Fibroblast of lung (primary cell): ENCODE results near the gene HSPB6. TPM values are rescaled to one million over a fixed set of nuclear protein-coding genes. Genes with fewer than 3 reads are reported as not detected.

Experiments
- DNase-seq, 2 donors: peaks; one replicate each; pipeline versions ENCODE4 v3.0.0 to v3.0.0-alpha.2; 2010; ENCODE audit warnings: low read depth in 2 of 2
- H2AFZ ChIP-seq: 2 replicates; pipeline ENCODE4 v1.5.1; 2012; ENCODE audit warnings: low read length, control low read depth, inconsistent platforms
- H3K27ac ChIP-seq: 2 replicates; pipeline ENCODE4 v1.5.1; 2011; ENCODE audit warnings: low read length, control low read depth; ENCODE audit not compliant: insufficient read depth
- H3K27me3 ChIP-seq: 2 replicates; pipeline ENCODE4 v1.5.1; 2011; ENCODE audit warnings: mild to moderate bottlenecking, low read length; ENCODE audit not compliant: control insufficient read depth, insufficient read depth
- H3K36me3 ChIP-seq: 2 replicates; pipeline ENCODE4 v1.5.1; 2011; ENCODE audit warnings: low read length; ENCODE audit not compliant: control insufficient read depth, insufficient read depth
- H3K4me1 ChIP-seq: 2 replicates; pipeline ENCODE4 v1.5.1; 2011; ENCODE audit warnings: low read length; ENCODE audit not compliant: control insufficient read depth, insufficient read depth; ENCODE audit errors: extremely low read depth
- H3K4me2 ChIP-seq: 2 replicates; pipeline ENCODE4 v1.5.1; 2011; ENCODE audit warnings: low read length, control low read depth; ENCODE audit not compliant: insufficient read depth; ENCODE audit errors: extremely low read depth
- H3K4me3 ChIP-seq, 4 experiments: fragments of 200-600 bp in 1 of 4; sonication (generic) in 1 of 4; replicated peaks in 1 of 4; 2 replicates each; pipeline ENCODE4 v1.5.1; 2011 to 2016; ENCODE audit warnings: low read length in 4 of 4, low read depth in 3 of 4, mild to moderate bottlenecking in 3 of 4, control low read depth in 2 of 4, inconsistent platforms in 1 of 4, mixed read lengths in 1 of 4; ENCODE audit not compliant: insufficient read depth in 1 of 4; ENCODE audit errors: control extremely low read depth in 1 of 4
- H3K79me2 ChIP-seq: 2 replicates; pipeline ENCODE4 v1.5.1; 2012; ENCODE audit warnings: mild to moderate bottlenecking, low read length, inconsistent platforms; ENCODE audit not compliant: control insufficient read depth, insufficient read depth
- H3K9ac ChIP-seq: 2 replicates; pipeline ENCODE4 v1.5.1; 2011; ENCODE audit warnings: mild to moderate bottlenecking, low read length, control low read depth; ENCODE audit not compliant: insufficient read depth
- H3K9me3 ChIP-seq: 2 replicates; pipeline ENCODE4 v1.5.1; 2012; ENCODE audit warnings: low read depth, low read length; ENCODE audit not compliant: control insufficient read depth, insufficient read depth
- H4K20me1 ChIP-seq: 2 replicates; pipeline ENCODE4 v1.5.1; 2011; ENCODE audit warnings: low read length; ENCODE audit not compliant: control insufficient read depth, insufficient read depth; ENCODE audit errors: extremely low read depth
- CTCF ChIP-seq, 2 donors: IDR thresholded peaks in 1 of 2; conservative IDR thresholded peaks in 1 of 2; 1 replicate in 1 of 2; 2 replicates in 1 of 2; pipeline ENCODE4 v1.5.1; 2011 to 2012; ENCODE audit warnings: low read length in 2 of 2, control low read depth in 1 of 2, inconsistent platforms in 1 of 2, low read depth in 1 of 2, mild to moderate bottlenecking in 1 of 2
- EZH2 ChIP-seq: IDR thresholded peaks from 2 replicates; pipeline ENCODE4 v1.5.1; 2012; ENCODE audit warnings: low read length, control low read depth, mild to moderate bottlenecking; ENCODE audit errors: missing control alignments
- polyA plus RNA-seq, 2 donors: library from polyadenylated mRNA; depleted of rRNA in 1 of 2; stranded (reverse) in 1 of 2; unstranded in 1 of 2; fragments of >200 nt; gene quantifications; 2 replicates each; pipeline ENCODE4 v1.2.1, GENCODE V29; 2011 to 2012; ENCODE audit warnings: missing spikeins in 1 of 2
- total RNA-seq: library from RNA; depleted of rRNA; stranded (reverse); fragments of >200 nt; gene quantifications from 2 replicates; pipeline ENCODE4 v1.2.1, GENCODE V29; 2014

HSPB6 gene
- total and polyA plus RNA-seq, 2 donors (not counting 1 experiment from before 2014, with no cell fraction given), result 53.1 to 54.3 TPM

GRCh38 chr19:35755550-35756376 lies 1.1 kb downstream of the HSPB6 start:
- Histone ChIP-seq H3K27ac (peak overlapping the region; percentile 99), H3K9me3 (no peaks in the 10 kb centered on the region), H3K79me2 (peaks cover 22% of the 10 kb centered on the region), H3K27me3 (no peaks in the 10 kb centered on the region), H3K4me3 (peak overlapping the region; percentile 69 to 87 (median 78)), H3K36me3 (peaks cover 27% of the 10 kb centered on the region), H3K9ac (peak overlapping the region; percentile 94), H3K4me1 (peaks cover 17% of the 10 kb centered on the region), H4K20me1 (no peaks in the 10 kb centered on the region), H3K4me2 (peak overlapping the region; percentile 91), H2AFZ (no peak overlapping the region)
- peak in 1 of 2 donors; percentile 86 for DNase-seq
- TF ChIP-seq CTCF (conservative IDR thresholded peaks at IDR 0.05 in 1 of 2, IDR thresholded peaks at IDR 0.05 in 1 of 2; ENCODE audit: low read depth in 1 of 2, low read length in 2 of 2) (no peak), EZH2 (no peak)

- H4K20me1 ChIP-seq, result no peaks in the 10 kb centered on the region
Measured at GRCh38 chr19:35755131-35755549, 1.7 kb downstream of the HSPB6 start.

More at GRCh38 chr19:35755131-35755549, 1.7 kb downstream of the HSPB6 start:
- H3K4me2 ChIP-seq, result peak overlapping the region; percentile 85
- peak overlapping the region; percentile 25 to 83 (median 38) for H3K4me3 ChIP-seq
- peaks cover 26% of the 10 kb centered on the region for H3K36me3 ChIP-seq
- H3K9me3 ChIP-seq, result no peaks in the 10 kb centered on the region
- H3K79me2 ChIP-seq, result peaks cover 24% of the 10 kb centered on the region
- no peaks in the 10 kb centered on the region for H3K27me3 ChIP-seq
- H2AFZ ChIP-seq, result no peak overlapping the region
- peak overlapping the region; percentile 94 for H3K9ac ChIP-seq
- H3K4me1 ChIP-seq, result peaks cover 17% of the 10 kb centered on the region
- DNase-seq, result no peak
- TF ChIP-seq EZH2 (no peak), CTCF (conservative IDR thresholded peaks at IDR 0.05 in 1 of 2, IDR thresholded peaks at IDR 0.05 in 1 of 2; ENCODE audit: low read depth in 1 of 2, low read length in 2 of 2) (no peak)
- H3K27ac ChIP-seq, result peak overlapping the region; percentile 99
